Suprapubic skin (tissue), 3 donors: ENCODE data around the gene TSPAN13.

Source experiments
- CTCF ChIP-seq, 2 donors: fragments of 200-600 bp in 1 of 2; fragments of 450-650 bp in 1 of 2; sonication (generic) in 1 of 2; IDR thresholded peaks; one replicate each; pipeline ENCODE4 v1.5.1; 2016 to 2019; ENCODE audit warnings: antibody characterized with exemption in 2 of 2, mild to moderate bottlenecking in 1 of 2, moderate library complexity in 1 of 2
- POLR2AphosphoS5 ChIP-seq, 3 donors: sonication (generic); formaldehyde crosslinking; IDR thresholded peaks; one replicate each; pipeline ENCODE4 v1.6.1; 2017; ENCODE audit warnings: antibody characterized with exemption in 3 of 3

GRCh38 chr7:16708980-16709379 is 44.6 kb upstream of the TSPAN13 start:
- TF ChIP-seq CTCF (IDR thresholded peaks at IDR 0.05) (no peak), POLR2AphosphoS5 (IDR thresholded peaks at IDR 0.05) (no peak)
